ENCODE data around the gene THRB. TPM values are rescaled to one million over a fixed set of nuclear protein-coding genes. Genes with fewer than 3 reads are reported as not detected.

Gene THRB
- total RNA-seq, 6 experiments from 2014 or later = 14.5 to 29.5 (median 17.3) TPM

DNA sequence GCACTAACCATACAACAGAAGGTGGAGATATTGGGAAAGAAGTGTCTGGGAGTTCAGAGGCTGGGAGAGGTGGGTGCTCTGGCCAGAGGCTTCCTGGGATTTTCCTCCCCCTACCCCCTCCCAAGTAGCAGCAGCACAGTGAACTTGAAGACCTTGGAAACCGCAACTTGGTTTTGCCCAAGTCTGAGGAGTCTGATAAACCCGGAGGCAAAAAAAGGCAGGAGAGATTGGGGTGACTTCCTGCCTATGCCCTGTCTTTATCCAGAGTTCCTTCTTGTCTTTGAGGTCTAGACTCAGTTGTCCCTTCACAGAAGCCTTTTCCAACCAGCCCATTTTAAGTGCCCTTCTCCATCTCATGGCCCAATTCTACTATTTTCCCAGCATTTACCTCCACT, 25.4 kb upstream of the THRB start:
- Histone ChIP-seq H3K9me3 (no peaks in the 10 kb centered on the region), H3K36me3 (no peaks in the 10 kb centered on the region), H3K4me3 (no peak overlapping the region), H3K27me3 (no peaks in the 10 kb centered on the region), H3K4me1 (peaks cover 0 to 18% (median 7%) of the 10 kb centered on the region in 4 donors), H3K27ac (no peak overlapping the region)
- WGBS (ENCODE audit: insufficient coverage, low coverage, low lambda C conversion rate, missing lambda C conversion rate) = no CpG with 5 or more reads among the region's 2 CpGs
- DNase-seq (no peak), ATAC-seq (no peak)
- intact Hi-C loops (cut with DNase I) = no loop called here
- TF ChIP-seq CTCF (IDR thresholded peaks at IDR 0.05) (no peak), POLR2A (IDR thresholded peaks at IDR 0.05) (no peak)

DNA sequence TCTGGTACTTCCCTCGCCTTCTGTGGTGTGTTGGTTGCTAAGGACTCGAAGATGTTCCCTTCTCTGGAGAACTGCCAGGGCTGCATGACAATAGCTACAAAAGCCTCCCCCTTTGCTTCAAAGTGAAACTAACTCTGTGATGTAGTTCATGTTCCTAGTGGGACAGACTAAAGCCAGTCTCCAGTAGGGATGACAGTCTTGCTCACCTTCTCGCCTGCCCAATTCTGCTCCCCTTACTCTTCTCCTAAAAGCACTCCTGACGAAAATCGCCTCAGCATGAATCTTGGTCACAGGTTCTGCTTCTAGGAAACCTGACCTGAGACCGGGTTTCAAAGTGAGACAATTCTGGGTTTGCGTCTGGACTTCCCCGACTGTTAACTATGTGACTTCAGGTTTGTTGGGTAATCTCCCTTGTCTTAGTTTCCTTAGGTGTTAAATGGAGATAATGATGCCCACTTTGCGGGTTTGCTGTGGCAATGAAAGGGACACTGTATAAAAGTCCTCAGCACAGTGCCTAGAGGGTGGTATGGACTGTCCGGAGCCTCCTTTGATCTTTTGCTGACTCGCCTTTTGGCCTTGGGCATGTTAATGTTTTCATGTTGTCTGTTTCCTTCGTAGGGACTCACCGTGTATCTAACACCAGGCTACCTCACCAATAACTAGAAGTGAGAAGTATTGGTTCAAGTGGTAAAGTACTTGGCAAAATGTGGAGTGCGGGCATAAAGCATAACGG, 24.9 kb upstream of the THRB start:
- no peak for DNase-seq
- peak in 3 of 4 donors; percentile 4 to 40 (median 36) for ATAC-seq
- intact Hi-C loops (cut with DNase I) = no loop called here
- TF ChIP-seq CTCF (IDR thresholded peaks at IDR 0.05) = no peak
- no peak for TF ChIP-seq POLR2A (IDR thresholded peaks at IDR 0.05)
- no peaks in the 10 kb centered on the region for H3K9me3 ChIP-seq
- WGBS (ENCODE audit: insufficient coverage, low coverage, low lambda C conversion rate, missing lambda C conversion rate) = 61% methylated on average over 7 of the region's 15 CpGs
- peaks cover 0 to 18% (median 7%) of the 10 kb centered on the region in 4 donors for H3K4me1 ChIP-seq
- H3K4me3 ChIP-seq = peak overlapping the region in 1 of 3 donors; percentile 20
- no peaks in the 10 kb centered on the region for H3K36me3 ChIP-seq
- H3K27me3 ChIP-seq = no peaks in the 10 kb centered on the region
- H3K27ac ChIP-seq = no peak overlapping the region

GRCh38 chr3:24518990-24519367, 24.3 kb upstream of the THRB start:
- H3K4me3 ChIP-seq = peak overlapping the region in 1 of 3 donors; percentile 20
- DNase-seq (no peak), ATAC-seq (no peak)
- H3K4me1 ChIP-seq = peaks cover 0 to 18% (median 4%) of the 10 kb centered on the region in 4 donors
- H3K9me3 ChIP-seq = no peaks in the 10 kb centered on the region
- no peak overlapping the region for H3K27ac ChIP-seq
- no peak for TF ChIP-seq POLR2A (IDR thresholded peaks at IDR 0.05)
- TF ChIP-seq CTCF (IDR thresholded peaks at IDR 0.05) = no peak
- no peaks in the 10 kb centered on the region for H3K27me3 ChIP-seq
- WGBS (ENCODE audit: insufficient coverage, low coverage, low lambda C conversion rate, missing lambda C conversion rate) = 68% methylated on average over 4 of the region's 4 CpGs
- no peaks in the 10 kb centered on the region for H3K36me3 ChIP-seq
- intact Hi-C loops (cut with DNase I) = no loop called here

- H3K9me3 ChIP-seq = no peaks in the 10 kb centered on the region
- no peaks in the 10 kb centered on the region for H3K4me1 ChIP-seq
- H3K4me3 ChIP-seq = no peak overlapping the region
- no peak overlapping the region for H3K27ac ChIP-seq
- 95% methylated on average over 4 of the region's 4 CpGs for WGBS (ENCODE audit: insufficient coverage, low coverage, low lambda C conversion rate, missing lambda C conversion rate)
- no peaks in the 10 kb centered on the region for H3K36me3 ChIP-seq
- DNase-seq (no peak), ATAC-seq (no peak)
- TF ChIP-seq CTCF (IDR thresholded peaks at IDR 0.05) = no peak
- no peak for TF ChIP-seq POLR2A (IDR thresholded peaks at IDR 0.05)
- intact Hi-C loops (cut with DNase I) = no loop called here
- no peaks in the 10 kb centered on the region for H3K27me3 ChIP-seq
These were observed 19.5 kb upstream of the THRB start for GRCh38 chr3:24514119-24514518.
